K562 (cell line): Measurements from ENCODE around the gene ITPKB. TPM values are rescaled to one million over a fixed set of nuclear protein-coding genes. Genes with fewer than 3 reads are reported as not detected.
A peak's percentile ranks its signal among the peaks of the same experiment; 100 is the strongest.

Experiments
- ATAC-seq: fragments of 200-7000 bp; cut with Tn5 transposase; 3 replicates; pipeline ENCODE4 v1.9.1; 2020; ENCODE audit warnings: moderate library complexity
- BruUV-seq: library from RNA; stranded (reverse); fragments of 400-500 nt; replicated peaks from 2 replicates; lab custom pipeline; 2021; lab: Mats Ljungman, UMichigan
- CTCF ChIA-PET: fragments of 300-600 bp; formaldehyde crosslinking; extraction: SDS; loops from one replicate; lab custom pipeline; 2021; ENCODE audit warnings: low intra/inter-chr PET ratio; lab: Yijun Ruan, JAX
- POLR2A ChIA-PET: fragments of 300-600, 350-650 bp; sonication (Branson Sonifier 250); formaldehyde crosslinking; extraction: SDS; loops from one replicate; lab custom pipeline; 2021; ENCODE audit warnings: antibody characterized with exemption, inconsistent platforms; lab: Yijun Ruan, JAX
- DNase-seq, 4 experiments: peaks; one replicate each; pipeline versions ENCODE4 v3.0.0 to v3.0.0-alpha.2; 2011 to 2018; ENCODE audit warnings: low spot score in 3 of 4, mixed read lengths in 3 of 4; ENCODE audit errors: extremely low read depth in 1 of 4
- FAIRE-seq: peaks from 2 replicates; lab custom pipeline; 2011; peaks lifted over from hg19 to GRCh38; lab: Jason Lieb, UNC
- H2AFZ ChIP-seq: 2 replicates; pipeline ENCODE4 v1.6.0; 2011; ENCODE audit warnings: low read depth, low read length, control low read depth, inconsistent platforms
- H3K27ac ChIP-seq: fragments of 200-600 bp; 3 replicates; pipeline ENCODE4 v1.8.0; 2011; ENCODE audit warnings: low read depth, mild to moderate bottlenecking, control low read depth, inconsistent platforms, low read length, moderate library complexity, mixed read lengths; ENCODE audit errors: extremely low read depth
- H3K27me3 ChIP-seq, 2 experiments: fragments of 300-600 bp in 1 of 2; 2 replicates in 1 of 2; 3 replicates in 1 of 2; pipeline versions ENCODE4 v1.6.0 to v1.8.0; 2011; ENCODE audit warnings: inconsistent platforms in 2 of 2, low read length in 2 of 2, mild to moderate bottlenecking in 1 of 2, mixed read lengths in 1 of 2, moderate library complexity in 1 of 2; ENCODE audit not compliant: control insufficient read depth in 2 of 2, insufficient read depth in 2 of 2
- H3K36me3 ChIP-seq: fragments of 300-600 bp; 3 replicates; pipeline ENCODE4 v1.8.0; 2011; ENCODE audit warnings: mild to moderate bottlenecking, low read length, inconsistent platforms; ENCODE audit not compliant: control insufficient read depth, insufficient read depth
- H3K4me1 ChIP-seq, 2 experiments: fragments of 200-600 bp in 1 of 2; replicated peaks in 1 of 2; 2 replicates in 1 of 2; 3 replicates in 1 of 2; pipeline versions ENCODE4 v1.5.1 to v1.8.0; 2011; ENCODE audit warnings: inconsistent platforms in 2 of 2, low read length in 2 of 2, mild to moderate bottlenecking in 1 of 2, mixed read lengths in 1 of 2, moderate library complexity in 1 of 2; ENCODE audit not compliant: control insufficient read depth in 2 of 2, insufficient read depth in 2 of 2
- H3K4me2 ChIP-seq: 2 replicates; pipeline ENCODE4 v1.6.1; 2011; ENCODE audit warnings: low read length, control low read depth, inconsistent platforms, mixed read lengths; ENCODE audit not compliant: insufficient read depth
- H3K4me3 ChIP-seq: fragments of 200-600 bp; sonication (generic), shearing (Covaris generic); 2 replicates; pipeline ENCODE4 v1.5.1; 2016; ENCODE audit warnings: control low read depth, inconsistent platforms
- H3K79me2 ChIP-seq: fragments of 200-600 bp; 3 replicates; pipeline ENCODE4 v1.8.0; 2011; ENCODE audit warnings: low read length, inconsistent platforms; ENCODE audit not compliant: control insufficient read depth, insufficient read depth
- H3K9ac ChIP-seq, 2 experiments: 2 replicates each; pipeline versions ENCODE4 v1.6.0 to v1.6.1; 2011; ENCODE audit warnings: low read depth in 2 of 2, low read length in 2 of 2, control low read depth in 1 of 2, inconsistent platforms in 1 of 2, mild to moderate bottlenecking in 1 of 2, mixed read lengths in 1 of 2; ENCODE audit not compliant: insufficient read depth in 1 of 2
- H3K9me1 ChIP-seq: one replicate; pipeline ENCODE4 v1.6.0; 2011; ENCODE audit warnings: inconsistent platforms, mild to moderate bottlenecking, low read length, moderate library complexity; ENCODE audit not compliant: control insufficient read depth, insufficient read depth
- H3K9me3 ChIP-seq: replicated peaks from 2 replicates; pipeline ENCODE4 v1.5.1; 2011; ENCODE audit warnings: low read depth, low read length, inconsistent platforms; ENCODE audit not compliant: control insufficient read depth, insufficient read depth
- H4K20me1 ChIP-seq: replicated peaks from 2 replicates; pipeline ENCODE4 v1.6.1; 2011; ENCODE audit warnings: low read length, inconsistent platforms, mixed read lengths; ENCODE audit not compliant: control insufficient read depth, insufficient read depth
- BCLAF1 ChIP-seq, 2 experiments: fragments of 450-650 bp in 1 of 2; IDR thresholded peaks; 2 replicates each; pipeline ENCODE4 v1.6.1; 2011 to 2017; ENCODE audit warnings: low read depth in 2 of 2, antibody characterized with exemption in 1 of 2, borderline replicate concordance in 1 of 2, low read length in 1 of 2, mild to moderate bottlenecking in 1 of 2, mixed read lengths in 1 of 2; ENCODE audit not compliant: control insufficient read depth in 1 of 2
- CBFA2T3 ChIP-seq: fragments of 450-650 bp; IDR thresholded peaks from 2 replicates; pipeline ENCODE4 v1.6.1; 2017
- WGBS: fragments of 100-300 bp; shearing (Covaris generic); methylation state at CpG from one replicate; pipeline ENCODE4 v1.1.6; 2016; ENCODE audit warnings: low coverage, mixed read lengths; ENCODE audit not compliant: insufficient coverage; ENCODE audit errors: missing lambda C conversion rate; 5-methylcytosine and 5-hydroxymethylcytosine counted together
- in situ Hi-C: fragments of 300-500 bp; cut with MboI; formaldehyde crosslinking; loops from 4 replicates; pipeline ENCODE4 v1.15.0; 2018; ENCODE audit warnings: inconsistent platforms, mixed read lengths
- intact Hi-C: fragments of 100-400 bp; cut with micrococcal nuclease; formaldehyde crosslinking; loops from 2 replicates; pipeline ENCODE4 v1.14.2; 2022
- polyA plus RNA-seq, 8 experiments: library from polyadenylated mRNA; depleted of rRNA in 4 of 8; stranded (reverse) in 5 of 8; unstranded in 3 of 8; fragments of >200 nt; fragmentation: Nextera tagmentation in 2 of 8; fragmentation: Illumina TruSeq in 1 of 8; extraction: Ambion mirVana in 2 of 8; extraction: Trizol in 1 of 8; gene quantifications; 2 replicates each; pipeline versions ENCODE4 v1.2.1 to v1.2.3, GENCODE V29; 2011 to 2014; ENCODE audit warnings: inconsistent platforms in 1 of 8, missing spikeins in 1 of 8
- total RNA-seq, 7 experiments: library from RNA; depleted of rRNA in 6 of 7; stranded (reverse); fragments of >200 nt in 6 of 7; fragmentation: Illumina TruSeq in 2 of 7; extraction: Trizol in 2 of 7; gene quantifications; 2 replicates each; pipeline versions ENCODE4 v1.2.1 to v1.2.3, GENCODE V29; 2011 to 2021; ENCODE audit warnings: low replicate concordance in 1 of 7

ITPKB gene
- total and polyA plus RNA-seq, 9 of the 15 experiments (the other 6 are each of a cell fraction or from before 2014, with no cell fraction given), result 0.01 to 0.22 TPM; not detected in 7

GRCh38 chr1:226588484-226588883 lies 150.6 kb downstream of the ITPKB start:
- H3K4me3 ChIP-seq, result no peak overlapping the region
- no peak overlapping the region for H2AFZ ChIP-seq
- POLR2A ChIA-PET, result interaction anchor here (0.6 to 0.9 kb wide), 2 partner anchors 15 to 1304 kb away, joined by 3 read pairs; no protein-coding TSS in a partner anchor
- WGBS, result 5% methylated on average over 2 of the region's 2 CpGs
- no peak for ATAC-seq
- H3K4me2 ChIP-seq, result no peak overlapping the region
- no peak for DNase-seq
- H3K9ac ChIP-seq, result no peak overlapping the region
- 0 out of 2 replicates have a peak, but pooled peaks cover 3% of the 10 kb centered on the region for H4K20me1 ChIP-seq
- H3K4me1 ChIP-seq, result no peaks in the 10 kb centered on the region
- CTCF ChIA-PET, result no interaction called here
- H3K9me1 ChIP-seq, result no peaks in the 10 kb centered on the region
- BruUV-seq, result no TSS peak
- TF ChIP-seq BCLAF1 (IDR thresholded peaks at IDR 0.05; ENCODE audit: borderline replicate concordance in 1 of 2, control insufficient read depth in 1 of 2, low read depth in 2 of 2, low read length in 1 of 2), result no peak
- peak; percentile 23; the same call in 1 of the 2 replicates for TF ChIP-seq CBFA2T3
- no peaks in the 10 kb centered on the region for H3K9me3 ChIP-seq
- H3K79me2 ChIP-seq, result no peaks in the 10 kb centered on the region
- intact Hi-C loops (no loop called here), in situ Hi-C loops (no loop called here)
- no peak for FAIRE-seq
- no peak overlapping the region for H3K27ac ChIP-seq
- H3K27me3 ChIP-seq, result peaks cover 61 to 85% of the 10 kb centered on the region in 2 experiments
- H3K36me3 ChIP-seq, result no peaks in the 10 kb centered on the region
